ENCODE measurements around the gene EN1.

DNA sequence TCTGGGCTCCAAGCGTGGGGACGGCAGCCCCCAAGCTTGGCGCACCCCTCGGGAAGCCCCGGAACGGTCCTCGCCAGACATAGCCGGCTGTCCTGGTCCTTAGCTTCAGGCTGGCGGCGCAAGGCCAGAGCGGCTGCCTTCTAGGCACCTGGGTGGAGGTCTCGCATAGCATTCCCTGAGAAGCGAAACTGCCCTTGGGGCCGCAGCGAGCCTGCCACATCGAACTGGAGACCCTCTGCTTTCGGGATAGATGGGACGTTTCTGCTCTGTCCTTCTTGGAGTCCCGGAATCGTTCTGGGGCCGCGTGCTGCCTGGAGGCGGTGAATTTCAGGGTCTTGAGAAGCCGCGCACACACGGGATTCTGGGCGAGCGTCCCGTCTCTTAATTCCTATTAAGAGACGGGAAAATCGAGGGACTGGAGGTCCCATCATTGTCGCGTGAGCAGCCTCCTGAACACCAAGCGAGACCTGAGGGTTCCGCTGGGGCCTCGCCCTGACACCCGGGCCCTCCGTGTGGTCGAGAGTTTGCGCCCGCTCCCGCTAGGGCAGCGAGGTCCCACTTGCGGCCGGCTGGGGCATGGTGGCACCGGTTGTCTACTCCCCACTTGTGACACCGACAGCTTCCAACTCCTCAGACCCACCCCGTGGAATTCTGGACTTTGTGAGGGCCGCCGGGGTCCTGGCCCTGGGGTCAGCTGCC is 9.7 kb upstream of the EN1 start:
- TF ChIP-seq SUZ12 (IDR thresholded peaks at IDR 0.05; ENCODE audit: extremely low read depth, insufficient read depth, insufficient read length): peak; percentile 92
- TF ChIP-seq ZNF274 (IDR thresholded peaks at IDR 0.05; ENCODE audit: low read depth, low read length): no peak
- no peak for TF ChIP-seq YY1 (IDR thresholded peaks at IDR 0.05; ENCODE audit: insufficient read depth, insufficient read length)
